Gastrocnemius medialis (tissue), 4 donors: ENCODE measurements around the gene CLSTN1.

ENCODE experiments used
- POLR2A ChIP-seq, 2 donors: fragments of 450-650 bp; IDR thresholded peaks; one replicate each; pipeline ENCODE4 v1.6.1; 2017; ENCODE audit warnings: antibody characterized with exemption in 2 of 2, mild to moderate bottlenecking in 2 of 2, moderate library complexity in 2 of 2
- TF ChIP-seq, protein P1 (sequence below), 5 experiments: fragments of 450-650 bp in 3 of 5; fragments of 200-600 bp in 2 of 5; sonication (generic) in 2 of 5; IDR thresholded peaks in 4 of 5; conservative IDR thresholded peaks in 1 of 5; 1 replicate in 4 of 5; 2 replicates in 1 of 5; pipeline ENCODE4 v1.5.1; 2016 to 2019; ENCODE audit warnings: antibody characterized with exemption in 5 of 5, mild to moderate bottlenecking in 3 of 5, moderate library complexity in 3 of 5

DNA sequence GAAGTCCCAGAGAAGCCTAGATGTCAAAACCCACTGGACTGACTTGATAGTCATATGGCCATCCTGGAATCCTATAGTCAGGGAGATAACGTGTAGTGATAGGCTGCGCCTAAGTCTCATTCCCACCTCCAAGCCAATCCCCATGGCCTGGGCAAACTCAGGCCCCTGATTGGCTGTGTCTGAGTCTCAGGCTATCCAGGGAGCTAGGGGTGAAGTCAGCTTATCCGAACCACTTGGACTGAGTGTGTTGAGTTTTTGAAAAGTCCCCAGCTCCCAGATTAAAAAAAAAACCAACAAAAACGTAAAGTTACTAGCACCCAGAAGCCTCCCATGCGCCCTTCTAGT lies 120.6 kb downstream of the CLSTN1 start:
- TF ChIP-seq, protein P1, sequence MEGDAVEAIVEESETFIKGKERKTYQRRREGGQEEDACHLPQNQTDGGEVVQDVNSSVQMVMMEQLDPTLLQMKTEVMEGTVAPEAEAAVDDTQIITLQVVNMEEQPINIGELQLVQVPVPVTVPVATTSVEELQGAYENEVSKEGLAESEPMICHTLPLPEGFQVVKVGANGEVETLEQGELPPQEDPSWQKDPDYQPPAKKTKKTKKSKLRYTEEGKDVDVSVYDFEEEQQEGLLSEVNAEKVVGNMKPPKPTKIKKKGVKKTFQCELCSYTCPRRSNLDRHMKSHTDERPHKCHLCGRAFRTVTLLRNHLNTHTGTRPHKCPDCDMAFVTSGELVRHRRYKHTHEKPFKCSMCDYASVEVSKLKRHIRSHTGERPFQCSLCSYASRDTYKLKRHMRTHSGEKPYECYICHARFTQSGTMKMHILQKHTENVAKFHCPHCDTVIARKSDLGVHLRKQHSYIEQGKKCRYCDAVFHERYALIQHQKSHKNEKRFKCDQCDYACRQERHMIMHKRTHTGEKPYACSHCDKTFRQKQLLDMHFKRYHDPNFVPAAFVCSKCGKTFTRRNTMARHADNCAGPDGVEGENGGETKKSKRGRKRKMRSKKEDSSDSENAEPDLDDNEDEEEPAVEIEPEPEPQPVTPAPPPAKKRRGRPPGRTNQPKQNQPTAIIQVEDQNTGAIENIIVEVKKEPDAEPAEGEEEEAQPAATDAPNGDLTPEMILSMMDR (IDR thresholded peaks at IDR 0.05 in 4 of 5, conservative IDR thresholded peaks at IDR 0.05 in 1 of 5): no peak
- no peak for TF ChIP-seq POLR2A (IDR thresholded peaks at IDR 0.05)
